Esophagus muscularis mucosa (tissue), 4 donors: ENCODE measurements around the gene PEX26. TPM values are rescaled to one million over a fixed set of nuclear protein-coding genes. Genes with fewer than 3 reads are reported as not detected.

Experiments
- DNase-seq: peaks from one replicate; pipeline ENCODE4 v3.0.0-alpha.2; 2017; ENCODE audit errors: extremely low spot score
- H3K27ac ChIP-seq, 4 donors: fragments of 200-600 bp; sonication (generic); replicated peaks in 1 of 4; 1 replicate in 3 of 4; 2 replicates in 1 of 4; pipeline ENCODE4 v1.5.1; 2016 to 2019; ENCODE audit warnings: mild to moderate bottlenecking in 1 of 4
- H3K27me3 ChIP-seq, 4 donors: fragments of 200-600 bp; sonication (generic); one replicate each; pipeline versions ENCODE4 v1.5.1 to v1.6.0; 2016 to 2019
- H3K36me3 ChIP-seq, 4 donors: fragments of 200-600 bp; sonication (generic); one replicate each; pipeline ENCODE4 v1.5.1; 2016 to 2019
- H3K4me1 ChIP-seq, 4 donors: fragments of 200-600 bp; sonication (generic); one replicate each; pipeline ENCODE4 v1.5.1; 2016 to 2019
- H3K4me3 ChIP-seq, 4 donors: fragments of 200-600 bp; sonication (generic); 1 replicate in 2 of 4; 2 replicates in 2 of 4; pipeline ENCODE4 v1.5.1; 2016 to 2019; ENCODE audit warnings: mild to moderate bottlenecking in 4 of 4, moderate library complexity in 1 of 4
- H3K9me3 ChIP-seq, 4 donors: fragments of 200-600 bp; sonication (generic); 1 replicate in 3 of 4; 2 replicates in 1 of 4; pipeline ENCODE4 v1.5.1; 2016 to 2019
- EP300 ChIP-seq: sonication (generic); formaldehyde crosslinking; IDR thresholded peaks from one replicate; pipeline ENCODE4 v1.6.1; 2017; ENCODE audit warnings: antibody characterized with exemption
- POLR2A ChIP-seq: fragments of 450-650 bp; IDR thresholded peaks from one replicate; pipeline ENCODE4 v1.6.1; 2017; ENCODE audit warnings: antibody characterized with exemption, moderate library complexity, mild to moderate bottlenecking, low read depth
- POLR2AphosphoS5 ChIP-seq, 2 donors: sonication (generic); formaldehyde crosslinking; IDR thresholded peaks; one replicate each; pipeline ENCODE4 v1.6.1; 2017; ENCODE audit warnings: antibody characterized with exemption in 2 of 2
- WGBS: methylation state at CpG from one replicate; pipeline ENCODE4 v1.1.5; 2018; 5-methylcytosine and 5-hydroxymethylcytosine counted together
- intact Hi-C: fragments of 100-400 bp; cut with DNase I; formaldehyde crosslinking; loops from one replicate; pipeline ENCODE4 v1.15.1; 2023
- total RNA-seq, 4 donors: library from RNA; depleted of rRNA; stranded (reverse); fragments of >200 nt; gene quantifications; one replicate each; pipeline versions ENCODE4 v1.1.0 to v1.2.1, GENCODE V29; 2016
- TF ChIP-seq, protein P1 (sequence below), 3 experiments: fragments of 200-600 bp in 2 of 3; fragments of 450-650 bp in 1 of 3; sonication (generic) in 2 of 3; IDR thresholded peaks; one replicate each; pipeline ENCODE4 v1.5.1; 2017 to 2019; ENCODE audit warnings: antibody characterized with exemption in 3 of 3, mild to moderate bottlenecking in 2 of 3, moderate library complexity in 1 of 3

The PEX26 gene
- total RNA-seq, 4 donors from 2014 or later = 19.7 to 54.2 (median 33.6) TPM

DNA sequence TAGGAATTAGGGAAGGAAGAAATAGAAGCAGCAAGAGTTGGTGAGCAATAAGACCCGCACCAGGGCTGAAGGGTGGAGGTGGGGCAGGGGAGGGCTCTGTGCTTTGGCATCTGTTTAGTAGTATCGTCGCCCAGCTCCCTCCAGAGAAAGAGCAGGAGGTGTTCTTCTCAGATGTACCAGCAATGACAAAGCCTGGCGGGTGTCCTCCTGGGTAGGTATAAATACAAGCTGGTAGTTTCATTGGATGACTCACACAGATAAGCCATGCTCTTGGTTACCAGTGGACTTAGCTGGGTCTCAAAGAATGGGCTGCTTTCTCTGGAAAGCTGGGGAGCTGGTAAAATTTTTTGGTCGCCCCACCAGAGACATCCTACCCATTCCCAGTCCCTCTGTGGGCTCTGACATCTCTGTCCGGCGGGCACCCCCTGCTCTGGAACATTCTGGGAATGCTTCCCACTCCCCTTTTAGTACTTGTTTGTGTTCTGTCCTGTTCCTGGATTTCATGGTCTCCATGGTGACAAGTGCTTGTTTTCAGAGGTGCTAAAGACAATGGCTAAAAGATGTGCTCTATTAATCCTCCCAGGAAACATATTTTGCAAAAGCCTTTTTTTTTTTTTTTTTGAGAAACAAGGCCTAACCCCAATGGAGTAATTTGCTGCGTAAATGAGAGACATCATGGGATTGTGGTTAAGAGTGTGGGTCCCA lies 17.5 kb downstream of the PEX26 start:
- TF ChIP-seq POLR2AphosphoS5 (IDR thresholded peaks at IDR 0.05) (peak in 1 of 2 donors; percentile 40), EP300 (no peak)
- Histone ChIP-seq H3K27ac (peak overlapping the region; percentile 77 to 90 (median 89)), H3K9me3 (no peaks in the 10 kb centered on the region), H3K4me3 (no peak overlapping the region), H3K27me3 (no peaks in the 10 kb centered on the region), H3K36me3 (peaks cover 0 to 14% (median 6%) of the 10 kb centered on the region in 4 donors), H3K4me1 (peaks cover 19 to 62% (median 49%) of the 10 kb centered on the region in 4 donors)
- DNase-seq = no peak
- WGBS = 64% methylated on average over 8 of the region's 8 CpGs
- intact Hi-C loops = no loop called here

DNA sequence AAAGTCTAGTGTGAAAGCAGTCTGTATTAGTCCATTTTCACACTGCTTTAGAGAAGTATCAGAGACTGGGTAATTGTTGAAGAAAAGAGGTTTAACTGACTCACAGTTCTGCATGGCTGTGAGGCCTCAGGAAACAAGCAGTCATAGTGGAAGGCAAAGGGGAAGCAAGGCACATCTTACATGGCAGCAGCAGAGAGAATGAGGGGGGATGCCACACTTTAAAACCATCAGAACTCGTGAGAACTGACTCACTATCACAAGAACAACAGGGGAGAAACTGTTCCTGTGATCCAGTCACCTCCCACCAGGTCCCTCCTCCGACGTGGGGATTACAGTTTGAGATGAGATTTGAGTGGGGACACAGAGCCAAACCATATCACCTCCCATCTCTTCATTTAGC lies 19.0 kb downstream of the PEX26 start:
- peaks cover 0 to 14% (median 1%) of the 10 kb centered on the region in 4 donors for H3K36me3 ChIP-seq
- WGBS = 54% methylated on average over 3 of the region's 3 CpGs

DNA sequence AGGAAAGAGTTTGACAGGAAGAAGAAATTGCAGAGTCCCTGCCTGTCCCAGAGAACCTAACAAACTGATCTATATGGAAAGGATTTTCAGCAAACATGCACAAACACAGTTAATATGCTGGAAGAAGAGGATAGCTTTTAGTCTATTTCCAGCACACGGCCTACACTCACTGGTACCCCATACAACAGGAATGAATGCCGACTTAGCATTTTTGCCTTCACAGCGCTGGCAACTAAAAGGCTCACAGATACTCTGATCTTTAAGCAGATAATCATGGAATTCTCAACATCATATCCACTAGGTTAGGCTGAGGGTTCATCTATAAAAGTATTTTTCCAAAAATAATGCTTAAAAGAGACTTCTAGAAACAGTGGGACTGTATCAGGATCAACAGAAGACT lies 23.0 kb downstream of the PEX26 start:
- H3K9me3 ChIP-seq = no peaks in the 10 kb centered on the region
- no peaks in the 10 kb centered on the region for H3K27me3 ChIP-seq
- no peak overlapping the region for H3K27ac ChIP-seq
- peaks cover 0 to 17% (median 3%) of the 10 kb centered on the region in 4 donors for H3K36me3 ChIP-seq
- 95% methylated on average over 3 of the region's 3 CpGs for WGBS
- peaks cover 0 to 11% (median 5%) of the 10 kb centered on the region in 4 donors for H3K4me1 ChIP-seq
- TF ChIP-seq, protein P1, sequence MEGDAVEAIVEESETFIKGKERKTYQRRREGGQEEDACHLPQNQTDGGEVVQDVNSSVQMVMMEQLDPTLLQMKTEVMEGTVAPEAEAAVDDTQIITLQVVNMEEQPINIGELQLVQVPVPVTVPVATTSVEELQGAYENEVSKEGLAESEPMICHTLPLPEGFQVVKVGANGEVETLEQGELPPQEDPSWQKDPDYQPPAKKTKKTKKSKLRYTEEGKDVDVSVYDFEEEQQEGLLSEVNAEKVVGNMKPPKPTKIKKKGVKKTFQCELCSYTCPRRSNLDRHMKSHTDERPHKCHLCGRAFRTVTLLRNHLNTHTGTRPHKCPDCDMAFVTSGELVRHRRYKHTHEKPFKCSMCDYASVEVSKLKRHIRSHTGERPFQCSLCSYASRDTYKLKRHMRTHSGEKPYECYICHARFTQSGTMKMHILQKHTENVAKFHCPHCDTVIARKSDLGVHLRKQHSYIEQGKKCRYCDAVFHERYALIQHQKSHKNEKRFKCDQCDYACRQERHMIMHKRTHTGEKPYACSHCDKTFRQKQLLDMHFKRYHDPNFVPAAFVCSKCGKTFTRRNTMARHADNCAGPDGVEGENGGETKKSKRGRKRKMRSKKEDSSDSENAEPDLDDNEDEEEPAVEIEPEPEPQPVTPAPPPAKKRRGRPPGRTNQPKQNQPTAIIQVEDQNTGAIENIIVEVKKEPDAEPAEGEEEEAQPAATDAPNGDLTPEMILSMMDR (IDR thresholded peaks at IDR 0.05) = no peak
- TF ChIP-seq POLR2A (no peak), POLR2AphosphoS5 (IDR thresholded peaks at IDR 0.05) (no peak), EP300 (no peak)
- no peak overlapping the region for H3K4me3 ChIP-seq
- DNase-seq = no peak
- intact Hi-C loops = no loop called here

More for the DNA sequence above, 19.0 kb downstream of the PEX26 start:
- DNase-seq = no peak
- no peak overlapping the region for H3K27ac ChIP-seq
- H3K4me1 ChIP-seq = peaks cover 14 to 50% (median 39%) of the 10 kb centered on the region in 4 donors
- H3K4me3 ChIP-seq = no peak overlapping the region
- TF ChIP-seq POLR2AphosphoS5 (IDR thresholded peaks at IDR 0.05) = no peak
- TF ChIP-seq EP300 = no peak
- TF ChIP-seq POLR2A = no peak
- H3K9me3 ChIP-seq = no peaks in the 10 kb centered on the region
- H3K27me3 ChIP-seq = no peaks in the 10 kb centered on the region
- intact Hi-C loops = no loop called here

DNA sequence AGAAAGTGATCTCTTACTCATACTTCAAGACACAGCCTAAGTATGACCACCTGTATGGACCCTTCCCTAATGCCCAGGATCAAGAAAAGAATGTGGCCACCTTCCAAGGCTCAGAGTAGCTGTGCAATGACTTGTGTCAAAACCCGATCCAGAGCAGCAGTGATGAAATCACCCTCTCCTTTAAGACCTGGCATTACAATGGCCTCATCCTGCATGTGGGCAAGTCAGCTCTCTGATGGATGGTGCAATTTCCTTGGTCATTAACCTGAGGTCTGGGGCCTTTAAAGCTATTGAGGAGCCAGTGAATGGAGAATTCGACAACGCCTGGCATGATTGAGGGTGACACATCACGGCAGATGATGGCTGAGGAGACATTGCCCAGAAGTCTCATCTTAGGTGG lies 23.7 kb downstream of the PEX26 start:
- TF ChIP-seq, protein P1 (IDR thresholded peaks at IDR 0.05) = no peak
- intact Hi-C loops = no loop called here
- Histone ChIP-seq H3K4me1 (peaks cover 0 to 3% (median 0%) of the 10 kb centered on the region in 4 donors), H3K9me3 (no peaks in the 10 kb centered on the region), H3K27me3 (no peaks in the 10 kb centered on the region), H3K4me3 (no peak overlapping the region), H3K27ac (no peak overlapping the region), H3K36me3 (peaks cover 0 to 17% (median 3%) of the 10 kb centered on the region in 4 donors)
- 91% methylated on average over 4 of the region's 4 CpGs for WGBS
- DNase-seq = no peak

DNA sequence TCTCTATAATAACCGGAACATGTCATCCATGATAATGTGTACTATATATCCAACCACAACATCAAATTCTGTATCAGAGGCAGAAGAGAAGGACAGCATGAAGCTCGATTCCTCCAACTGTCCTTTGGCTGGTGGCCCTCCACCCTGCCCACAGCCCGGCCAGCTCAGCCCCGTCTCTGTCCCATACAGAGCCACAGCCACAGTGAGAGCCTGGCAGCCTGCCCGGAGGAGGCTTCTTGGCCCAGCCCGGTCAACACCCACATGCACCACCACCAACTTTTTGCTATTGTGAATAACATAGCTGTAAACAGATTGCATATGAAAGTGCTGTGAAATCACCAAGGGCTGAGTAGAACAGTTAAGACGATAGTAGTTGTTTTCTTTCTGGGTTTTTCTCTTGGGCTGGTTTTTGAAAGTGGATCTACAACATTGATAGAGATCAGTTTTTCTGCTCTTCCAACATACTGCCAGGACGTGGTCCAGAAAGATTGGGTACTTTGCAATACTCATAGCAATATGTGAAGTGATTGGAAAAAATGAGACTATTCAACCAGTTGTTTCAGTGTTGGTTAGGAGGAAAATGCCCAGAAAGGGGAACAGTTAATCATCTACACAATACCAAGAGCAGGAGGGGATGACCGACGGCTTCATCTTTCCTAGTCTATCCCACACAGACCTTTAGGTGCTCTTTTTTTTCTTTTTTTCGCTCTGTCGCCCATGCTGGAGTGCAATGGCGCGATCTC lies 25.9 kb downstream of the PEX26 start:
- Histone ChIP-seq H3K36me3 (peaks cover 0 to 17% (median 3%) of the 10 kb centered on the region in 4 donors), H3K4me3 (no peak overlapping the region), H3K27me3 (no peaks in the 10 kb centered on the region), H3K9me3 (no peaks in the 10 kb centered on the region), H3K27ac (no peak overlapping the region), H3K4me1 (no peaks in the 10 kb centered on the region)
- TF ChIP-seq POLR2AphosphoS5 (IDR thresholded peaks at IDR 0.05) (no peak), POLR2A (no peak), EP300 (no peak)
- TF ChIP-seq, protein P1 (IDR thresholded peaks at IDR 0.05) = no peak
- no peak for DNase-seq
- 96% methylated on average over 12 of the region's 14 CpGs for WGBS
- intact Hi-C loops = no loop called here
